Measurements from ENCODE around the gene RUFY3. TPM values are rescaled to one million over a fixed set of nuclear protein-coding genes. Genes with fewer than 3 reads are reported as not detected.
"Not testable (repeated sequence)": the region's sequence is repeated elsewhere in the genome, so short reads cannot be mapped to it uniquely, and the experiment has no call there.

The RUFY3 gene
- total RNA-seq, 1 donor from 2014 or later, result 11.7 TPM

- intact Hi-C loops (cut with DNase I), result loop anchor here (10.0 kb wide), 1 partner anchor 224 kb away; the partner anchor contains the start of gene MOB1B
- TF ChIP-seq CTCF (IDR thresholded peaks at IDR 0.05), result no peak
- no peaks in the 10 kb centered on the region for H3K27me3 ChIP-seq
- no peak overlapping the region for H3K4me3 ChIP-seq
- no peaks in the 10 kb centered on the region for H3K36me3 ChIP-seq
- no peak overlapping the region for H3K27ac ChIP-seq
- H3K4me1 ChIP-seq, result no peaks in the 10 kb centered on the region
- DNase-seq (ENCODE audit: low spot score in 2 of 2), result no peak
- no peaks in the 10 kb centered on the region for H3K9me3 ChIP-seq
Measured at GRCh38 chr4:70680934-70681333, 40.8 kb upstream of the RUFY3 start.

GRCh38 chr4:70681704-70682103 lies 40.1 kb upstream of the RUFY3 start:
- Histone ChIP-seq H3K9me3 (no peaks in the 10 kb centered on the region), H3K27ac (no peak overlapping the region), H3K4me1 (no peaks in the 10 kb centered on the region), H3K36me3 (no peaks in the 10 kb centered on the region), H3K4me3 (no peak overlapping the region), H3K27me3 (no peaks in the 10 kb centered on the region)
- no peak for TF ChIP-seq CTCF (IDR thresholded peaks at IDR 0.05)
- intact Hi-C loops (cut with DNase I), result loop anchor here (10.0 kb wide), 1 partner anchor 223 kb away; the partner anchor contains the start of gene MOB1B
- no peak for DNase-seq (ENCODE audit: low spot score in 2 of 2)

- H3K4me3 ChIP-seq; H3K27ac ChIP-seq; H3K4me1 ChIP-seq; H3K27me3 ChIP-seq; H3K9me3 ChIP-seq; H3K36me3 ChIP-seq; DNase-seq (ENCODE audit: low spot score in 2 of 2): not testable (repeated sequence)
- intact Hi-C loops (cut with DNase I), result loop anchor here (10.0 kb wide), 1 partner anchor 223 kb away; the partner anchor contains the start of gene MOB1B
Measured at GRCh38 chr4:70682142-70682541, 39.6 kb upstream of the RUFY3 start.

- intact Hi-C loops (cut with DNase I), result loop anchor here (5.0 to 10.0 kb wide), 2 partner anchors 217 to 1760 kb away; partner anchors contain the start of gene MOB1B
- TF ChIP-seq CTCF (IDR thresholded peaks at IDR 0.05), result no peak
- no peaks in the 10 kb centered on the region for H3K27me3 ChIP-seq
- peaks cover 0 to 23% of the 10 kb centered on the region in 2 donors for H3K4me1 ChIP-seq
- DNase-seq (ENCODE audit: low spot score in 2 of 2), result peak in 1 of 2 donors; percentile 68
- H3K4me3 ChIP-seq, result peak overlapping the region; percentile 86 to 88
- peak overlapping the region; percentile 81 to 98 for H3K27ac ChIP-seq
- no peaks in the 10 kb centered on the region for H3K9me3 ChIP-seq
- peaks cover 0 to 6% of the 10 kb centered on the region in 2 donors for H3K36me3 ChIP-seq
Measured at GRCh38 chr4:70687392-70687791, 34.4 kb upstream of the RUFY3 start.

- Histone ChIP-seq H3K27ac (peak within 1 kb of the TSS; percentile 81 to 98), H3K4me3 (peak within 1 kb of the TSS; percentile 86 to 88), H3K4me1 (peaks cover 0 to 23% of the 10 kb centered on the region in 2 donors), H3K9me3 (no peaks in the 10 kb centered on the region), H3K27me3 (no peaks in the 10 kb centered on the region), H3K36me3 (peaks cover 0 to 6% of the 10 kb centered on the region in 2 donors)
- intact Hi-C loops (cut with DNase I), result loop anchor here (1.0 to 10.0 kb wide), 7 partner anchors 17 to 1759 kb away; partner anchors contain the start of genes DCK, GRSF1 and MOB1B
- DNase-seq (ENCODE audit: low spot score in 2 of 2), result peak; percentile 72 to 97
- peak; percentile 86 to 92 (median 90) for TF ChIP-seq CTCF (IDR thresholded peaks at IDR 0.05)
Measured at GRCh38 chr4:70687821-70688794, 33.7 kb upstream of the RUFY3 start, which contains the start of gene UTP3. TSS of gene UTP3 (plus strand) at chr4:70688532. CDS start at chr4:70688678, 146 bp downstream.

Data from ascending aorta (tissue), 2 donors.